DOHH2 (cell line): ENCODE results near the gene RBBP6.

Experiments used
- H3F3A ChIP-seq: fragments of 200-600 bp; sonication (generic), shearing (Covaris generic); 2 replicates; pipeline ENCODE4 v1.6.0; 2016; ENCODE audit warnings: antibody characterized with exemption, mild to moderate bottlenecking; ENCODE audit not compliant: control insufficient read depth, insufficient read depth
- H3K27ac ChIP-seq: fragments of 200-600 bp; sonication (generic); 2 replicates; pipeline ENCODE4 v1.5.1; 2014; ENCODE audit warnings: low read depth, mild to moderate bottlenecking, low read length, moderate library complexity
- H3K27me3 ChIP-seq: fragments of 200-600 bp; sonication (generic); 2 replicates; pipeline ENCODE4 v1.6.1; 2014; ENCODE audit warnings: mild to moderate bottlenecking, low read length, mixed read lengths; ENCODE audit not compliant: control insufficient read depth
- H3K36me3 ChIP-seq: fragments of 200-600 bp; sonication (generic); 2 replicates; pipeline ENCODE4 v1.6.1; 2014; ENCODE audit warnings: mild to moderate bottlenecking, low read length, moderate library complexity, mixed read lengths; ENCODE audit not compliant: control insufficient read depth
- H3K4me1 ChIP-seq: fragments of 200-600 bp; sonication (generic); 2 replicates; pipeline ENCODE4 v1.6.1; 2014; ENCODE audit warnings: mild to moderate bottlenecking, low read length, mixed read lengths; ENCODE audit not compliant: control insufficient read depth
- H3K4me2 ChIP-seq: fragments of 200-600 bp; sonication (generic); 2 replicates; pipeline ENCODE4 v1.6.0; 2014; ENCODE audit warnings: mild to moderate bottlenecking, low read length, moderate library complexity
- H3K4me3 ChIP-seq: fragments of 200-600 bp; sonication (generic); 2 replicates; pipeline ENCODE4 v1.5.1; 2014; ENCODE audit warnings: mild to moderate bottlenecking, low read length, mixed read lengths
- H3K79me2 ChIP-seq: fragments of 200-600 bp; sonication (generic); 2 replicates; pipeline ENCODE4 v1.6.1; 2014; ENCODE audit warnings: mild to moderate bottlenecking, low read length, mixed read lengths; ENCODE audit not compliant: control insufficient read depth
- H3K9me2 ChIP-seq: fragments of 200-600 bp; sonication (generic); replicated peaks from 2 replicates; pipeline ENCODE4 v1.6.1; 2014; ENCODE audit warnings: mild to moderate bottlenecking, low read length, mixed read lengths; ENCODE audit not compliant: control insufficient read depth
- H3K9me3 ChIP-seq: fragments of 200-600 bp; sonication (generic); 2 replicates; pipeline ENCODE4 v1.6.1; 2014; ENCODE audit warnings: antibody characterized with exemption, low read length, mixed read lengths; ENCODE audit not compliant: control insufficient read depth, insufficient read depth
- H4K20me1 ChIP-seq: fragments of 200-600 bp; sonication (generic); 2 replicates; pipeline ENCODE4 v1.6.0; 2014; ENCODE audit warnings: low read depth, mild to moderate bottlenecking, antibody characterized with exemption, low read length, moderate library complexity; ENCODE audit not compliant: control insufficient read depth, insufficient read depth
- EZH2phosphoT487 ChIP-seq: fragments of 200-600 bp; sonication (generic); IDR thresholded peaks from 2 replicates; pipeline ENCODE4 v1.6.1; 2017; ENCODE audit warnings: borderline replicate concordance, mild to moderate bottlenecking, antibody characterized with exemption, low read length, moderate library complexity, mixed read lengths
- TF ChIP-seq, protein P1 (sequence below): fragments of 200-600 bp; sonication (generic); IDR thresholded peaks from one replicate; pipeline ENCODE4 v1.5.1; 2014; ENCODE audit warnings: antibody characterized with exemption, mild to moderate bottlenecking, low read depth, low read length; ENCODE audit not compliant: poor library complexity, severe bottlenecking

RBBP6 gene

DNA sequence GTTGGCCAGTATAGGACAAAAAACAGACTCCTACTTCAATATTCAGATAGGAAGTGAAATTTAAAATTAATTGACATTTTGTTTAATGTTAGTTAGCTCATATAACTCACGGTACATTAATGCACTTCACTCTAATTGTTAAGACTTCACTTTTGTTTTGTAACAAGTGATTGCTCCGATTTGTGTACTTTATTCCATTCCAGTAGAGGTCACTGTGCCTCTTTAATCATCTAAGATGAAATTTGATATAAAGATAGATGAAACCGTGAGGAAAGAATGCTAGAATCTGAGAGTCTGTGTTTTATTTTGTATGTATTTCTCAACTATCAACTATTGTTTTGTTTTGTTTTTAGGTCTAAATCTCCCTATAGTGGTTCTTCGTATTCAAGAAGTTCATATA is 29.0 kb downstream of the RBBP6 start:
- Histone ChIP-seq H3K27ac (no peak overlapping the region), H3K79me2 (no peaks in the 10 kb centered on the region), H3K9me2 (no peaks in the 10 kb centered on the region), H3K4me2 (no peak overlapping the region), H3K4me1 (no peaks in the 10 kb centered on the region), H3K27me3 (no peaks in the 10 kb centered on the region), H3K36me3 (peaks cover 93% of the 10 kb centered on the region), H3F3A (peaks cover 9% of the 10 kb centered on the region), H3K4me3 (no peak overlapping the region), H3K9me3 (no peaks in the 10 kb centered on the region), H4K20me1 (no peaks in the 10 kb centered on the region)
- TF ChIP-seq, protein P1, sequence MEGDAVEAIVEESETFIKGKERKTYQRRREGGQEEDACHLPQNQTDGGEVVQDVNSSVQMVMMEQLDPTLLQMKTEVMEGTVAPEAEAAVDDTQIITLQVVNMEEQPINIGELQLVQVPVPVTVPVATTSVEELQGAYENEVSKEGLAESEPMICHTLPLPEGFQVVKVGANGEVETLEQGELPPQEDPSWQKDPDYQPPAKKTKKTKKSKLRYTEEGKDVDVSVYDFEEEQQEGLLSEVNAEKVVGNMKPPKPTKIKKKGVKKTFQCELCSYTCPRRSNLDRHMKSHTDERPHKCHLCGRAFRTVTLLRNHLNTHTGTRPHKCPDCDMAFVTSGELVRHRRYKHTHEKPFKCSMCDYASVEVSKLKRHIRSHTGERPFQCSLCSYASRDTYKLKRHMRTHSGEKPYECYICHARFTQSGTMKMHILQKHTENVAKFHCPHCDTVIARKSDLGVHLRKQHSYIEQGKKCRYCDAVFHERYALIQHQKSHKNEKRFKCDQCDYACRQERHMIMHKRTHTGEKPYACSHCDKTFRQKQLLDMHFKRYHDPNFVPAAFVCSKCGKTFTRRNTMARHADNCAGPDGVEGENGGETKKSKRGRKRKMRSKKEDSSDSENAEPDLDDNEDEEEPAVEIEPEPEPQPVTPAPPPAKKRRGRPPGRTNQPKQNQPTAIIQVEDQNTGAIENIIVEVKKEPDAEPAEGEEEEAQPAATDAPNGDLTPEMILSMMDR = peak; percentile 44
- no peak for TF ChIP-seq EZH2phosphoT487

GRCh38 chr16:24571096-24571495 is 31.7 kb downstream of the RBBP6 start:
- no peaks in the 10 kb centered on the region for H3K9me3 ChIP-seq
- no peak overlapping the region for H3K27ac ChIP-seq
- TF ChIP-seq, protein P1 = no peak
- TF ChIP-seq EZH2phosphoT487 = no peak
- H3K27me3 ChIP-seq = no peaks in the 10 kb centered on the region
- peaks cover 66% of the 10 kb centered on the region for H3K36me3 ChIP-seq
- H3F3A ChIP-seq = peaks cover 6% of the 10 kb centered on the region; the same call in 1 of the 2 replicates
- H3K4me1 ChIP-seq = no peaks in the 10 kb centered on the region
- no peaks in the 10 kb centered on the region for H3K79me2 ChIP-seq
- no peaks in the 10 kb centered on the region for H4K20me1 ChIP-seq
- no peak overlapping the region for H3K4me2 ChIP-seq
- H3K9me2 ChIP-seq = no peaks in the 10 kb centered on the region
- H3K4me3 ChIP-seq = no peak overlapping the region

DNA sequence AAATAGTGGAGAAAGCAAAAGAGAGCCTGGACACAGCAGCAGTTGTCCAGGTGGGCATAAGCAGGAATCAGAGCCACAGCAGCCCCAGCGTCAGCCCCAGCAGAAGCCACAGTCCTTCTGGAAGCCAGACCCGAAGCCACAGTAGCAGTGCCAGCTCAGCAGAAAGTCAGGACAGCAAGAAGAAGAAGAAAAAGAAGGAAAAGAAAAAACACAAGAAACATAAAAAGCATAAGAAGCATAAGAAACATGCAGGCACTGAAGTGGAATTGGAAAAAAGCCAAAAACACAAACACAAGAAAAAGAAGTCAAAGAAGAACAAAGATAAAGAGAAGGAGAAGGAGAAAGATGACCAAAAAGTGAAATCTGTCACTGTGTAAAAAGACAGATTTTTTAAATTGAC is 32.7 kb downstream of the RBBP6 start:
- no peaks in the 10 kb centered on the region for H3K4me1 ChIP-seq
- no peaks in the 10 kb centered on the region for H3K27me3 ChIP-seq
- no peak overlapping the region for H3K4me3 ChIP-seq
- no peaks in the 10 kb centered on the region for H3K9me2 ChIP-seq
- no peak overlapping the region for H3K4me2 ChIP-seq
- peaks cover 57% of the 10 kb centered on the region for H3K36me3 ChIP-seq
- H3K27ac ChIP-seq = no peak overlapping the region
- TF ChIP-seq EZH2phosphoT487 = no peak
- TF ChIP-seq, protein P1 = no peak
- no peaks in the 10 kb centered on the region for H3K79me2 ChIP-seq
- peaks cover 6% of the 10 kb centered on the region; the same call in 1 of the 2 replicates for H3F3A ChIP-seq
- H3K9me3 ChIP-seq = no peaks in the 10 kb centered on the region
- no peaks in the 10 kb centered on the region for H4K20me1 ChIP-seq
